Body of pancreas (tissue), 4 donors: ENCODE data around the gene RBMS1.

Experiments used
- POLR2A ChIP-seq, 3 donors: fragments of 450-650 bp; IDR thresholded peaks; one replicate each; pipeline ENCODE4 v1.6.1; 2016; ENCODE audit warnings: antibody characterized with exemption in 3 of 3, mild to moderate bottlenecking in 2 of 3
- TF ChIP-seq, protein P1 (sequence below), 7 experiments: fragments of 450-650 bp in 4 of 7; fragments of 200-600 bp in 3 of 7; sonication (generic) in 3 of 7; IDR thresholded peaks; one replicate each; pipeline ENCODE4 v1.5.1; 2016 to 2019; ENCODE audit warnings: antibody characterized with exemption in 7 of 7

DNA sequence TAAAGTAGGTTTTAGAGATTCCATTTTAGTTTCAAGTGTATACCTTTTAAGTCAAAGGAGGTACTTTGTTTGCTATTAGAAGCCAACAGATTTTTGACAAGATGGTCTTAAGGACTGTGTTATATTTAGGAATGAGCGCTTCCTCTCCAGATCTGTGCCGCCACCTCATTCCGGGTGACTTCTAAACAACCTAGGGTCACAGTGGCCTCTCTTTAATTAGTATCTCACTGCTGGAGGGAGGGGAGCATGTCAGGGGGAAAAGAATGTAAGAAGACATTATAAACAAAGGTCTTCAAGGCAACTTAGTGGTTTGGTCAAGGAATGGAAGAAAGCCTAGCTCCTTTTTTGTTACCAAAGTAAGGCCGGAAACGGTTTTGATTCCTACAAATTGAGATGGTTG, 67.0 kb downstream of the RBMS1 start:
- TF ChIP-seq, protein P1, sequence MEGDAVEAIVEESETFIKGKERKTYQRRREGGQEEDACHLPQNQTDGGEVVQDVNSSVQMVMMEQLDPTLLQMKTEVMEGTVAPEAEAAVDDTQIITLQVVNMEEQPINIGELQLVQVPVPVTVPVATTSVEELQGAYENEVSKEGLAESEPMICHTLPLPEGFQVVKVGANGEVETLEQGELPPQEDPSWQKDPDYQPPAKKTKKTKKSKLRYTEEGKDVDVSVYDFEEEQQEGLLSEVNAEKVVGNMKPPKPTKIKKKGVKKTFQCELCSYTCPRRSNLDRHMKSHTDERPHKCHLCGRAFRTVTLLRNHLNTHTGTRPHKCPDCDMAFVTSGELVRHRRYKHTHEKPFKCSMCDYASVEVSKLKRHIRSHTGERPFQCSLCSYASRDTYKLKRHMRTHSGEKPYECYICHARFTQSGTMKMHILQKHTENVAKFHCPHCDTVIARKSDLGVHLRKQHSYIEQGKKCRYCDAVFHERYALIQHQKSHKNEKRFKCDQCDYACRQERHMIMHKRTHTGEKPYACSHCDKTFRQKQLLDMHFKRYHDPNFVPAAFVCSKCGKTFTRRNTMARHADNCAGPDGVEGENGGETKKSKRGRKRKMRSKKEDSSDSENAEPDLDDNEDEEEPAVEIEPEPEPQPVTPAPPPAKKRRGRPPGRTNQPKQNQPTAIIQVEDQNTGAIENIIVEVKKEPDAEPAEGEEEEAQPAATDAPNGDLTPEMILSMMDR (IDR thresholded peaks at IDR 0.05) = no peak
- TF ChIP-seq POLR2A (IDR thresholded peaks at IDR 0.05) = no peak
